Activated CD4-positive, CD25-positive, alpha-beta regulatory T cell (primary cell): ENCODE measurements around the gene SYTL1.

ENCODE experiments used
- DNase-seq, 4 experiments: peaks; one replicate each; lab custom pipeline; 2025; lab: John Stamatoyannopoulos, UW

The SYTL1 gene

GRCh38 chr1:27341525-27342252 lies at the start of gene SYTL1:
Gene SYTL1, plus strand, starts transcription at chr1:27342022. Its CDS starts 3,313 bp downstream, at chr1:27345335.
- peak in 3 of 4 experiments; percentile 11 to 45 (median 40) for DNase-seq

GRCh38 chr1:27292106-27292505 lies 49.7 kb upstream of the SYTL1 start:
- no peak for DNase-seq

GRCh38 chr1:27293915-27294314 lies 47.9 kb upstream of the SYTL1 start:
- DNase-seq = no peak

- peak; percentile 15 to 70 (median 58) for DNase-seq
Measured at GRCh38 chr1:27296773-27297291, 45.0 kb upstream of the SYTL1 start.

- DNase-seq = no peak
Measured at GRCh38 chr1:27297903-27298302, 43.9 kb upstream of the SYTL1 start.

- DNase-seq = no peak
Measured at GRCh38 chr1:27298632-27299384, 43.0 kb upstream of the SYTL1 start.

- DNase-seq = no peak
Measured at GRCh38 chr1:27299385-27300271, 42.2 kb upstream of the SYTL1 start.

GRCh38 chr1:27300341-27301051 lies 41.3 kb upstream of the SYTL1 start:
- peak; percentile 37 to 62 (median 51) for DNase-seq

- DNase-seq = no peak
Measured at GRCh38 chr1:27301052-27301422, 40.8 kb upstream of the SYTL1 start.

GRCh38 chr1:27301582-27302199 lies 40.1 kb upstream of the SYTL1 start:
- no peak for DNase-seq

- DNase-seq = no peak
Measured at GRCh38 chr1:27302612-27303011, 39.2 kb upstream of the SYTL1 start.

GRCh38 chr1:27303509-27303908 lies 38.3 kb upstream of the SYTL1 start:
- no peak for DNase-seq

- DNase-seq = no peak
Measured at GRCh38 chr1:27306071-27306470, 35.8 kb upstream of the SYTL1 start.

GRCh38 chr1:27306892-27307761 lies 34.7 kb upstream of the SYTL1 start:
- no peak for DNase-seq

GRCh38 chr1:27307874-27308598 lies 33.8 kb upstream of the SYTL1 start:
- DNase-seq = no peak

GRCh38 chr1:27314169-27314568 lies 27.7 kb upstream of the SYTL1 start:
- DNase-seq = no peak

GRCh38 chr1:27314737-27315136 lies 27.1 kb upstream of the SYTL1 start:
- no peak for DNase-seq

GRCh38 chr1:27316860-27317259 lies 25.0 kb upstream of the SYTL1 start:
- DNase-seq = no peak

GRCh38 chr1:27318136-27318535 lies 23.7 kb upstream of the SYTL1 start:
- no peak for DNase-seq
